ENCODE measurements around the gene SERPING1.

DNA sequence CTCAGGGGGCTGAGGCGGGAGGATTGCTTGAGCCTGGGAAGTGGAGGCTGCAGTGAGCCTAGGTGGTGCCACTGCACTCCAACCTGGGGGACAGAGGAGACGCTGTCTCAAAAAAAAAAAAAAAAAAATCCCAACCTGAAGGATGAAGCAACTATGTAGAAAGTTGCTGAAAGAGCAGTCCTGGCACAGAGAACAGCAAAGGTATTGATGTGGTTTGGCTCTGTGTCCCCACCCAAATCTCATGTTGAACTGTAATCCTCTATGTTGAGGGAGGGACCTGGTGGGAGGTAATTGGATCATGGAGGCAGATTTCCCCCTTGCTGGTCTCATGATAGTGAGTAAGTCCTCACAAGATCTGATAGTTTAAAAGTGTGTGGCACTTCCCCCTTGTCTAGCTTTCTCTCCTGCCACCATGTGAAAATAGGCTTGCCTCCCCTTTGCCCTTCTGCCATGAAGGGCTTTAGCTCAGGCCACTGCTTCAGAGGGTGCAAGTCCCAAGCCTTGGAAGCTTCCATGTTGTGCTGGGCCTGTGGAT is 10.7 kb upstream of the SERPING1 start:
- TF ChIP-seq, protein P1, sequence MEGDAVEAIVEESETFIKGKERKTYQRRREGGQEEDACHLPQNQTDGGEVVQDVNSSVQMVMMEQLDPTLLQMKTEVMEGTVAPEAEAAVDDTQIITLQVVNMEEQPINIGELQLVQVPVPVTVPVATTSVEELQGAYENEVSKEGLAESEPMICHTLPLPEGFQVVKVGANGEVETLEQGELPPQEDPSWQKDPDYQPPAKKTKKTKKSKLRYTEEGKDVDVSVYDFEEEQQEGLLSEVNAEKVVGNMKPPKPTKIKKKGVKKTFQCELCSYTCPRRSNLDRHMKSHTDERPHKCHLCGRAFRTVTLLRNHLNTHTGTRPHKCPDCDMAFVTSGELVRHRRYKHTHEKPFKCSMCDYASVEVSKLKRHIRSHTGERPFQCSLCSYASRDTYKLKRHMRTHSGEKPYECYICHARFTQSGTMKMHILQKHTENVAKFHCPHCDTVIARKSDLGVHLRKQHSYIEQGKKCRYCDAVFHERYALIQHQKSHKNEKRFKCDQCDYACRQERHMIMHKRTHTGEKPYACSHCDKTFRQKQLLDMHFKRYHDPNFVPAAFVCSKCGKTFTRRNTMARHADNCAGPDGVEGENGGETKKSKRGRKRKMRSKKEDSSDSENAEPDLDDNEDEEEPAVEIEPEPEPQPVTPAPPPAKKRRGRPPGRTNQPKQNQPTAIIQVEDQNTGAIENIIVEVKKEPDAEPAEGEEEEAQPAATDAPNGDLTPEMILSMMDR (IDR thresholded peaks at IDR 0.05), result no peak
- no peak for TF ChIP-seq POLR2A (IDR thresholded peaks at IDR 0.05)
- TF ChIP-seq POLR2AphosphoS5 (IDR thresholded peaks at IDR 0.05), result no peak
